Measurements from ENCODE around the gene GRK5.

GRK5 gene

DNA sequence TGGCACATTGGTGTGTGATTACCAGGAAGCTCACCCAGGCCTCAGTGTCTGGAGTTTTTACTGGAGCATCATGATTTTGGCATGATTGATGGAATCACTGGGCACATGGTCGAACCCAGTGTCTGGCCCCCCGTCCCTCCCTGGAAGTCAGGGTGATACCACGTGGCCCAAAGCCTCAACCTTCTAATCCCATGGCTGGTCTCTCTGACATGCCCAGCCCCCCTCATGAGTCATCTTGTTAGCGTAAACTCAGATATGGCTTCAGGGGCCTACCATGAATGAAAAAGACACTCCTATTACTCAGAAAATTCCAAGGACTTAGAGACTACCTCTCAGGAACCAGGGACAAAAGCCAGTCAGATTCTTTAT lies 109.3 kb downstream of the GRK5 start:
- Mint-ChIP-seq H3K4me1 (peaks cover 71% of the 10 kb centered on the region), H3K27me3 (ENCODE audit: low read depth) (peaks cover 5% of the 10 kb centered on the region), H3K27ac (peak overlapping the region; percentile 32 to 68 (median 43)), H3K4me3 (no peak overlapping the region), H3K36me3 (ENCODE audit: low read depth) (no peaks in the 10 kb centered on the region), H3K9me3 (no peaks in the 10 kb centered on the region)
- TF ChIP-seq, protein P1, sequence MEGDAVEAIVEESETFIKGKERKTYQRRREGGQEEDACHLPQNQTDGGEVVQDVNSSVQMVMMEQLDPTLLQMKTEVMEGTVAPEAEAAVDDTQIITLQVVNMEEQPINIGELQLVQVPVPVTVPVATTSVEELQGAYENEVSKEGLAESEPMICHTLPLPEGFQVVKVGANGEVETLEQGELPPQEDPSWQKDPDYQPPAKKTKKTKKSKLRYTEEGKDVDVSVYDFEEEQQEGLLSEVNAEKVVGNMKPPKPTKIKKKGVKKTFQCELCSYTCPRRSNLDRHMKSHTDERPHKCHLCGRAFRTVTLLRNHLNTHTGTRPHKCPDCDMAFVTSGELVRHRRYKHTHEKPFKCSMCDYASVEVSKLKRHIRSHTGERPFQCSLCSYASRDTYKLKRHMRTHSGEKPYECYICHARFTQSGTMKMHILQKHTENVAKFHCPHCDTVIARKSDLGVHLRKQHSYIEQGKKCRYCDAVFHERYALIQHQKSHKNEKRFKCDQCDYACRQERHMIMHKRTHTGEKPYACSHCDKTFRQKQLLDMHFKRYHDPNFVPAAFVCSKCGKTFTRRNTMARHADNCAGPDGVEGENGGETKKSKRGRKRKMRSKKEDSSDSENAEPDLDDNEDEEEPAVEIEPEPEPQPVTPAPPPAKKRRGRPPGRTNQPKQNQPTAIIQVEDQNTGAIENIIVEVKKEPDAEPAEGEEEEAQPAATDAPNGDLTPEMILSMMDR (IDR thresholded peaks at IDR 0.05; ENCODE audit: unreplicated experiment in 3 of 3) = no peak

DNA sequence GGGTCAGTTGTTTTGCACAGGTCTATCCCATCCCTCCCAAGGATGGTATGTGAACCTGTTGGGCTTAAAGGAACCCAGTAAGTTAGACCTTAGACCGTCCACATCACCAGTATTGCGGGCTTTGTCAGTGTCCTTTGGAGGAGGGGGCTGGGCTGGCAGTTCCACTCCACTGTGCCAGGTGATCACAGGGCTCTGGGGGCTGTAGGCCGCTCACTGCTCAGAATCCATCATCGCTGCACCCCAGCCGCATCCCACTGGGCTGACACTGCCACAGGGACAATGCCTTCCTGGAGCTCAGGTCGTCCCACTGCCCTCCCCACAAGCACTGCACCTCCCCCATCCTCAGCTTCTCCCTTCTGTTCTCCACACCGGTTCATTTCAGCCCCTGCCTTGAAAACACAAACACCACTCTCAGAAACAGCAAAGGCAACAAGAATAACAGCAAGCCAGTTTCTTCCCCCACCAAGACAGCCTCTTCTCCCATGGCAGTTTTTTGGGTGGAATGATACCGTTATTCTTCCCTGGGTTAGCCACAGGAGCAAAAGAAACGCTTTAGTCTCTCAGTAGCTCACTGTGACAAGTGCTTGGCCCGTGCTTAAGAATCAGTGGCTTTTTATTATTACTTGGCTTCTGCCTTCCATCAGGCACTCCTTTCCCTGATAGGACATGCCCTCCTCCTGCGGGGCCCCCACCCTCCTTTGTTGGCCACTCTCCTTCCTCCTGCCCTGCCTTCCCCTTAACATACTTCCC lies 111.2 kb downstream of the GRK5 start:
- Mint-ChIP-seq H3K4me3 (no peak overlapping the region), H3K36me3 (ENCODE audit: low read depth) (no peaks in the 10 kb centered on the region), H3K27ac (peak overlapping the region in 2 of 3 experiments; percentile 13 to 68), H3K4me1 (peaks cover 68% of the 10 kb centered on the region), H3K27me3 (ENCODE audit: low read depth) (peaks cover 5% of the 10 kb centered on the region), H3K9me3 (no peaks in the 10 kb centered on the region)
- TF ChIP-seq, protein P1 (IDR thresholded peaks at IDR 0.05; ENCODE audit: unreplicated experiment in 3 of 3) = no peak

DNA sequence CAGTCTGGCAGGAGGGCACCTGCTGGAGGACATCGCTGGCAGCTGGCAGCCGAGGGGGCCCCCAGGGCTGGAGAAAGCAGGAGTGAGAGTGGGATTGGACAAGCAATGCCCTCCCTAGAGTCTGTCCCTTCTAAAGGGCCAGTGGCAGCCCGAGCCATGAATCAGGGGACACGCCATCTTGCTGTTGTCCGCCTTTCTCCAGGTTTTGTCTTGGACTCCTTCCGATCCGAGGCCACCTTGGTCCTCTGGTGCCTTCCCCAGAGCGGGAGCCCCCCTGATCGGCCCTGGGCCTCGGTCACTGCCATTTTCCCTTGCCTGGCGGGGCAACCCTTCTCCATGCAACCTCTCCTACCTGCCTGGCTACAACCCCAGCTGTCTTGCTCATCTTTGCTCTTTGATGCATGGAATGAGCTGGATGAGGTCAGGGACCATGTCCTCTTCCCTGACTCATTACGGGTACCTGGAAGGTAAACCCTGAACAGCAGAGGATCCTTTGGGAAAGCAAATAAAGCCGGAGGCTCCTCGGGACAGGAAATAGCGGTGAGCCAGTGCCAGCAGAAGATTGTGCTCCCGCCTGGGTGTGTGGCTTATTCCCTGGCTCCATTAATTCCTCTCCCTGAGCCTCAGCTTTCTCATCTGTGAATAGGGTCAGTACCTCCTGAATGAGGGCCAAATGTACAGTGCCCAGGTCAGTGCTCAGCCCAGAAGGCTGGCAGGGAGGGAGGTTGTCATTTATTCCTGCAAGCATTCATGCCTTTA lies 112.0 kb downstream of the GRK5 start:
- H3K4me1 Mint-ChIP-seq = peaks cover 72% of the 10 kb centered on the region
- peaks cover 5% of the 10 kb centered on the region for H3K27me3 Mint-ChIP-seq (ENCODE audit: low read depth)
- H3K4me3 Mint-ChIP-seq = no peak overlapping the region
- TF ChIP-seq, protein P1 (IDR thresholded peaks at IDR 0.05; ENCODE audit: unreplicated experiment in 3 of 3) = no peak
- no peaks in the 10 kb centered on the region for H3K36me3 Mint-ChIP-seq (ENCODE audit: low read depth)
- peak overlapping the region in 2 of 3 experiments; percentile 13 to 68 for H3K27ac Mint-ChIP-seq
- H3K9me3 Mint-ChIP-seq = no peaks in the 10 kb centered on the region

DNA sequence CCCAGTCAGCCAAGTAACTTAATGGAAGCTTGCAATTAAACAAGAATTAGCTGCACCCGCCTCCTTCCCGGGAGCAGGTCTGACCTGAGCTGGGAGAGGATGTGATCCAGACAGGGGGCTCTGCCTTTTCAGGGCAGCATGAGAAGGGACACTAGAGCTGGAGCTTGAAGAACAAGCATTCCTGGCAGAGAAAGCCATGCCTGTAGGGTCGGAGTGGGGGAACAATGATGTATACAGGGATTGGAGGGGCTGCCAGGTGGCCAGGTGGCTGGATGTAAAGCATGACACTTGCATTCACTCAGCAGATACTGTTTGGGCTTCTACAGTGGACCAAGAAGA lies 112.5 kb downstream of the GRK5 start:
- Mint-ChIP-seq H3K4me3 (no peak overlapping the region), H3K9me3 (no peaks in the 10 kb centered on the region), H3K36me3 (ENCODE audit: low read depth) (no peaks in the 10 kb centered on the region), H3K4me1 (peaks cover 71% of the 10 kb centered on the region), H3K27me3 (ENCODE audit: low read depth) (peaks cover 5% of the 10 kb centered on the region), H3K27ac (no peak overlapping the region)
- TF ChIP-seq, protein P1 (IDR thresholded peaks at IDR 0.05; ENCODE audit: unreplicated experiment in 3 of 3) = no peak

DNA sequence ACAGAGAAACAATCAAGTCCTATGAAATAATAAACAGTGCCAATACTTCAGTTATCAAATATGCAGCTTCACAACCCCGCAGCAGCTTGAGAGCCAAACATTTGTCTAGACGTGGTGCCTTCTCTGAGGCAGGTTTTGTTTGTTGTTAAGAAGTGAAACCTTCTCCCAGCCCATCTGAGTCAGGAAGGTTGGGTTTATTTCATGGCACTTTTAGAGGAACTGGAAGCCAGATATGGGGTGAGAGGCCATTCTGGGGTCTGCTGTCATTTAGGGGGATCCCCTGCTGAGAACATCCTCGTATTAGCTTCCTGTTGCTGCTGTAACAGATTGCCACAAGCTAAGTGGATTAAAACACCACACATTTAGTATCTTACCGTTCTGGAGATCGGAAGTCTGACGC lies 113.6 kb downstream of the GRK5 start:
- H3K27ac Mint-ChIP-seq = no peak overlapping the region
- H3K36me3 Mint-ChIP-seq (ENCODE audit: low read depth) = no peaks in the 10 kb centered on the region
- H3K27me3 Mint-ChIP-seq (ENCODE audit: low read depth) = peaks cover 5% of the 10 kb centered on the region
- H3K4me3 Mint-ChIP-seq = no peak overlapping the region
- peaks cover 60% of the 10 kb centered on the region for H3K4me1 Mint-ChIP-seq
- TF ChIP-seq, protein P1 (IDR thresholded peaks at IDR 0.05; ENCODE audit: unreplicated experiment in 3 of 3) = no peak
- no peaks in the 10 kb centered on the region for H3K9me3 Mint-ChIP-seq
